ENCODE measurements around the gene ALCAM.

ALCAM gene

GRCh38 chr3:105598042-105598796, 231.5 kb downstream of the ALCAM start:
- TF ChIP-seq TAF1 (IDR thresholded peaks at IDR 0.05; ENCODE audit: borderline replicate concordance, insufficient read depth, low read length) (no peak), FOXP2 (optimal IDR thresholded peaks at IDR 0.05; ENCODE audit: borderline replicate concordance, extremely low read depth, extremely low read length, insufficient read depth) (no peak), REST (IDR thresholded peaks at IDR 0.05; ENCODE audit: insufficient read depth in 1 of 2, low read depth in 2 of 2, low read length in 2 of 2) (no peak), SIN3A (IDR thresholded peaks at IDR 0.05; ENCODE audit: borderline replicate concordance, insufficient read depth, low read length) (no peak), POLR2AphosphoS5 (IDR thresholded peaks at IDR 0.05; ENCODE audit: low read depth, low read length) (no peak)

- TF ChIP-seq POLR2AphosphoS5 (IDR thresholded peaks at IDR 0.05; ENCODE audit: low read depth, low read length), result no peak
Observed at GRCh38 chr3:105599350-105599749, 232.6 kb downstream of the ALCAM start.

- TF ChIP-seq FOXP2 (optimal IDR thresholded peaks at IDR 0.05; ENCODE audit: borderline replicate concordance, extremely low read depth, extremely low read length, insufficient read depth) (no peak), TAF1 (IDR thresholded peaks at IDR 0.05; ENCODE audit: borderline replicate concordance, insufficient read depth, low read length) (no peak), SIN3A (IDR thresholded peaks at IDR 0.05; ENCODE audit: borderline replicate concordance, insufficient read depth, low read length) (no peak), POLR2AphosphoS5 (IDR thresholded peaks at IDR 0.05; ENCODE audit: low read depth, low read length) (no peak), REST (IDR thresholded peaks at IDR 0.05; ENCODE audit: insufficient read depth in 1 of 2, low read depth in 2 of 2, low read length in 2 of 2) (no peak)
Observed at GRCh38 chr3:105606016-105606415, 239.3 kb downstream of the ALCAM start.

- no peak for TF ChIP-seq REST (IDR thresholded peaks at IDR 0.05; ENCODE audit: insufficient read depth in 1 of 2, low read depth in 2 of 2, low read length in 2 of 2)
- TF ChIP-seq POLR2AphosphoS5 (IDR thresholded peaks at IDR 0.05; ENCODE audit: low read depth, low read length), result no peak
- no peak for TF ChIP-seq SIN3A (IDR thresholded peaks at IDR 0.05; ENCODE audit: borderline replicate concordance, insufficient read depth, low read length)
- no peak for TF ChIP-seq TAF1 (IDR thresholded peaks at IDR 0.05; ENCODE audit: borderline replicate concordance, insufficient read depth, low read length)
- TF ChIP-seq FOXP2 (optimal IDR thresholded peaks at IDR 0.05; ENCODE audit: borderline replicate concordance, extremely low read depth, extremely low read length, insufficient read depth), result no peak
Observed at GRCh38 chr3:105608623-105609022, 241.9 kb downstream of the ALCAM start.

- TF ChIP-seq FOXP2 (optimal IDR thresholded peaks at IDR 0.05; ENCODE audit: borderline replicate concordance, extremely low read depth, extremely low read length, insufficient read depth) (no peak), POLR2AphosphoS5 (IDR thresholded peaks at IDR 0.05; ENCODE audit: low read depth, low read length) (no peak), SIN3A (IDR thresholded peaks at IDR 0.05; ENCODE audit: borderline replicate concordance, insufficient read depth, low read length) (no peak), REST (IDR thresholded peaks at IDR 0.05; ENCODE audit: insufficient read depth in 1 of 2, low read depth in 2 of 2, low read length in 2 of 2) (no peak), TAF1 (IDR thresholded peaks at IDR 0.05; ENCODE audit: borderline replicate concordance, insufficient read depth, low read length) (no peak)
Observed at GRCh38 chr3:105610473-105610872, 243.8 kb downstream of the ALCAM start.
